Measurements from ENCODE around the gene ZNF10.
A peak's percentile ranks its signal among the peaks of the same experiment; 100 is the strongest.

The ZNF10 gene

DNA sequence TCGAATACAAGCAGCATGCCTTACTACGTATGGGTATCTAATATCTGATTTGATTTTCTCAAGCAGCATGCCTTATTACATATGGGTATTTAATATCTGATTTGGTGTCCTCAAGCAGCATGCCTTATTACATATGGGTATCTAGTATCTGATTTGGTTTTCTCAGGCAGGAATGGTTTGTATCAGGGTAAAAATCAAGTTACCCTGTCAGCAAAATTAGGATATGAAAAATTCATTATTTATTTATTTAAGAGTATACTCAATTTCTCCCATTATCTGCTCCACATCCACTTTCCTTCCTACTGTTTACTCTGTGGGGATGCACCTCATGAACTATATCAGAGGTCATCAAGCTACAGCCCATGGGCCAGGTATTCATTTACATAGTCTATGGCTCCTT lies 22.3 kb upstream of the ZNF10 start:
- TF ChIP-seq CTCF (IDR thresholded peaks at IDR 0.05; ENCODE audit: control extremely low read depth, extremely low read depth, low read depth, missing control alignments): no peak
- DNase-seq (ENCODE audit: extremely low spot score): no peak
- ChIA-PET CTCF (no interaction called here), POLR2A (no interaction called here)

DNA sequence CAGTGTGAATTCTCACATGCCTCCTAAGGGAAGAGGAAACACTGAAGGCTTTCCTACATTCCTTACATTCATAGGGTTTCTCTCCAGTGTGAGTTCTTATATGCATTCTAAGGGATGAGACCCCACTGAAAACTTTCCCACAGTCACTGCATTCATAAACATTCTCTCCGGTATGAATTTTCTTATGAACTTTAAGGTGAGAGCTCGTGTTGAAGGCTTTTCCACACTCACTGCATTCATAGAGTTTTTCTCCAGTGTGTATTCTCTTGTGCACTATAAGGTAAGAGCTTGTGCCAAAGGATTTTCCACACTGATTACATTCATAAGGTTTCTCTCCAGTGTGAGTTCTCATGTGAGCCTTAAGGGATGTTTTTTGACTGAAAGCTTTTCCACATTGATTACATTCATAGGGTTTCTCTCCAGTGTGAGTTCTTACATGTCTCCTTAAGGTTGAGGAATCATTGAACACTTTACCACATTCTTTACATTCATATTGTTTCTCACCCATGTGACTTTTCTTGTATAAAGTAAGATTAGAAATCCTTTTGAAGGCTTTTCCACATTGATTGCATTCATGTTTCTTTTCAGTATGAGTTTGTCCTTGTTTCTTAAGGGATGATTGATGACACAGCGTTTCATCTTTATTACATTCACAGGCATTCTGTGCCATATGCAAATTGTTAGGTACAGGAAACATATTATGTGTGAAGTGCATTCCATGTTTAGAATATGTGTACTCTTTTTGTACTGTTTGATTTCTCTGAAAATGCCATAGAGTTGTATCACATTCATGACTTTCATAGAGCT lies 9.8 kb upstream of the ZNF10 start:
- CTCF ChIA-PET: interaction anchor here (1.1 kb wide), 1 partner anchor 9 kb away, joined by 3 read pairs; no protein-coding TSS in a partner anchor
- POLR2A ChIA-PET: no interaction called here
- no peak for TF ChIP-seq CTCF (IDR thresholded peaks at IDR 0.05; ENCODE audit: control extremely low read depth, extremely low read depth, low read depth, missing control alignments)
- DNase-seq (ENCODE audit: extremely low spot score): no peak

DNA sequence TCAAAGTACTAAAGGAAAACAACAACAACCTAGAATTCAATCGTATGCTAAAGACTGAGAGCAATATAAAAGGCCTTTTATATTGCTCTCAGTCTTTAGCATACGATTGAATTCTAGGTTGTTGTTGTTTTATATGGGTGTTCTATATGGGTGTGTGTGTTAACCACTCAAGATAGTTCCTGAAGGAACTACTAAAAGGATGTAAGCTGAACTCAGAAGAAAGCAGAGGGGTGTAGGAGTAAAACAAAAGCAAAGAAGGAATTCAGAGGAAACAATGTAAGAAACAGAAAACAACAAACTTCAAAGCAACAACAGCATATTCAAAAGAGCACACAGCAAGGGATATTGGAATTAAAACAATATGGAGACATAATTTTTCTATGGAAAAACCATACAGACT lies 5.8 kb upstream of the ZNF10 start:
- POLR2A ChIA-PET: no interaction called here
- DNase-seq (ENCODE audit: extremely low spot score): no peak
- CTCF ChIA-PET: no interaction called here
- no peak for TF ChIP-seq CTCF (IDR thresholded peaks at IDR 0.05; ENCODE audit: control extremely low read depth, extremely low read depth, low read depth, missing control alignments)

DNA sequence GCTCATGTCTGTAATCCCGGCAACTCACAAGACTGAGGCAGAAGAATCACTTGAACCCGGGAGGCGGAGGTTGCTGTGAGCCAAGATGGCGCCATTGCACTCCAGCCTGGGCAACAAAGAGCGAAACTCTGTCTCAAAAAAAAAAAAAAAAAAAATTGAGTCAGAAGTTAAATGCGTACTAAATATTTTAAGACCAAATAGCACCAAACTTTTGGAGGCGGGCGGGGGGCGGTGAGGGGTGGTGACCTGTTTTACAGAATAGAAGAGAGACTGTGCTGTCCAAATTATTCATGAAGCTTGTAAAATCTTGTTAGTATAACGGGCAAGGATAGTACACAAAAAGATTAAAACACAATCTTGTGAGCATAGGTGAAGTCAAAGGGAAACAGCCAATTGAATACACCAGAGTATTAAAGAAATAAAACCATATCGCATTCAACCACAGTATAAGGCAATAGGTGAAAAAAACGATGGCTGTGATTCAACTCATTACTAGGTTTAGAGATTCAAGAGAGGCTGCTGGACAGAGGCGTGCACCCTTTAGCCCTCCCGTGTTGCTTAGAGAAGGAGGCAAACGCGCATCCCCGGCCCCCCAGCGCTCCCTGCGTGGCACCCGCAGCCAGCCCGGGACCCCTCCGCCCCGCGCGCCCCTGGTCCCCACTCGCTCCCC lies 924 bp upstream of the ZNF10 start:
- ChIA-PET CTCF (interaction anchor here (1.2 kb wide), 1 partner anchor 9 kb away, joined by 3 read pairs; no protein-coding TSS in a partner anchor), POLR2A (interaction anchor here (1.0 kb wide), 2 partner anchors 38 to 49 kb away, joined by 3 read pairs; no protein-coding TSS in a partner anchor)
- DNase-seq (ENCODE audit: extremely low spot score): no peak
- no peak for TF ChIP-seq CTCF (IDR thresholded peaks at IDR 0.05; ENCODE audit: control extremely low read depth, extremely low read depth, low read depth, missing control alignments)

GRCh38 chr12:133130808-133131128 lies 341 bp downstream of the ZNF10 start:
- TF ChIP-seq CTCF (IDR thresholded peaks at IDR 0.05; ENCODE audit: control extremely low read depth, extremely low read depth, low read depth, missing control alignments): no peak
- DNase-seq (ENCODE audit: extremely low spot score): peak; percentile 10
- ChIA-PET POLR2A (no interaction called here), CTCF (interaction anchor here (0.8 to 1.2 kb wide), 2 partner anchors 13 to 50 kb away, joined by 3 to 5 read pairs; no protein-coding TSS in a partner anchor)

DNA sequence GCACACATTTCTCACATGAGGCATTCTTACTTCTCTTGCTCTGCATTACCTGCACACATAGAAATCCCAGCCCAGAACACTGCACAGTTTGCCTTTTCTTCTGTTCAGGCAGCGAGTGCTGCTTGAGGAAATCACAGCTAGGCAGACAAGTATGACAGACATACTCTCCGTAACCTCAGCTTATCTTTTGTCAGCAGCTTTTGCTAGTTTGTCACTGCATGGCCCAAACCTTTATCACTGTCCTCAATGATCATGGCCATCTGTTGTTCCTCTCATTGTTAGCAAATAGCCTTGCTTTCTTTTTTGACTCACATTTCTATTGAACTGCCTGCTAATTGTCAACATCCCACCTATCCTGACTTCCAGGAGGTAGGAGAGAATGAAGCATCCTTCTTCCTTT lies 5.3 kb downstream of the ZNF10 start:
- CTCF ChIA-PET: interaction anchor here (1.3 kb wide), 1 partner anchor 45 kb away, joined by 3 read pairs; the partner anchor contains the start of gene ZNF268

More for the DNA sequence above, 5.3 kb downstream of the ZNF10 start:
- no peak for DNase-seq (ENCODE audit: extremely low spot score)
- no peak for TF ChIP-seq CTCF (IDR thresholded peaks at IDR 0.05; ENCODE audit: control extremely low read depth, extremely low read depth, low read depth, missing control alignments)
- POLR2A ChIA-PET: no interaction called here
